Keratinocyte (primary cell): Measurements from ENCODE around the gene ZSCAN30. TPM values are rescaled to one million over a fixed set of nuclear protein-coding genes. Genes with fewer than 3 reads are reported as not detected.
A peak's percentile ranks its signal among the peaks of the same experiment; 100 is the strongest.

Experiments used
- DNase-seq: peaks from one replicate; pipeline ENCODE4 v3.0.0-alpha.2; 2011; ENCODE audit warnings: low read depth, missing footprints, low spot score
- FAIRE-seq: peaks from 2 replicates; lab custom pipeline; 2011; peaks lifted over from hg19 to GRCh38; lab: Jason Lieb, UNC
- H2AFZ ChIP-seq: 2 replicates; pipeline ENCODE4 v1.6.0; 2012; ENCODE audit warnings: low read length, control low read depth, inconsistent platforms; ENCODE audit not compliant: control insufficient read depth
- H3K27ac ChIP-seq: 2 replicates; pipeline ENCODE4 v1.5.1; 2011; ENCODE audit warnings: low read length; ENCODE audit not compliant: control insufficient read depth, insufficient read depth
- H3K27me3 ChIP-seq: 3 replicates; pipeline ENCODE4 v1.6.0; 2011; ENCODE audit warnings: low read length; ENCODE audit not compliant: control insufficient read depth, insufficient read depth; ENCODE audit errors: extremely low read depth
- H3K36me3 ChIP-seq, 2 experiments: 2 replicates in 1 of 2; 3 replicates in 1 of 2; pipeline ENCODE4 v1.5.1; 2011; ENCODE audit warnings: low read length in 2 of 2, mild to moderate bottlenecking in 1 of 2; ENCODE audit not compliant: control insufficient read depth in 2 of 2, insufficient read depth in 2 of 2; ENCODE audit errors: extremely low read depth in 1 of 2
- H3K4me1 ChIP-seq: 3 replicates; pipeline ENCODE4 v1.5.1; 2011; ENCODE audit warnings: low read length; ENCODE audit not compliant: control insufficient read depth, insufficient read depth; ENCODE audit errors: extremely low read depth
- H3K4me2 ChIP-seq: 3 replicates; pipeline ENCODE4 v1.6.0; 2011; ENCODE audit warnings: low read depth, low read length; ENCODE audit not compliant: control insufficient read depth, insufficient read depth; ENCODE audit errors: extremely low read depth
- H3K4me3 ChIP-seq, 3 experiments: fragments of 200-600 bp in 1 of 3; sonication (generic) in 1 of 3; 2 replicates in 2 of 3; 3 replicates in 1 of 3; pipeline ENCODE4 v1.5.1; 2011 to 2016; ENCODE audit warnings: low read length in 3 of 3, mild to moderate bottlenecking in 3 of 3, control low read depth in 2 of 3, inconsistent platforms in 1 of 3, low read depth in 1 of 3, mixed read lengths in 1 of 3, mixed run types in 1 of 3, moderate library complexity in 1 of 3; ENCODE audit not compliant: control insufficient read depth in 2 of 3, insufficient read depth in 2 of 3; ENCODE audit errors: extremely low read depth in 1 of 3
- H3K79me2 ChIP-seq: 2 replicates; pipeline ENCODE4 v1.6.0; 2012; ENCODE audit warnings: low read length; ENCODE audit not compliant: control insufficient read depth, insufficient read depth
- H3K9ac ChIP-seq: 3 replicates; pipeline ENCODE4 v1.6.0; 2011; ENCODE audit warnings: low read length; ENCODE audit not compliant: control insufficient read depth, insufficient read depth; ENCODE audit errors: extremely low read depth
- H3K9me1 ChIP-seq: 3 replicates; pipeline ENCODE4 v1.6.0; 2011; ENCODE audit warnings: low read length; ENCODE audit not compliant: control insufficient read depth, insufficient read depth; ENCODE audit errors: extremely low read depth
- H3K9me3 ChIP-seq: 2 replicates; pipeline ENCODE4 v1.5.1; 2012; ENCODE audit warnings: low read depth, low read length; ENCODE audit not compliant: control insufficient read depth
- H4K20me1 ChIP-seq: 3 replicates; pipeline ENCODE4 v1.6.0; 2011; ENCODE audit warnings: low read length; ENCODE audit not compliant: control insufficient read depth, insufficient read depth; ENCODE audit errors: extremely low read depth
- CTCF ChIP-seq, 3 experiments: IDR thresholded peaks in 1 of 3; conservative IDR thresholded peaks in 1 of 3; optimal IDR thresholded peaks in 1 of 3; 2 replicates in 2 of 3; 3 replicates in 1 of 3; pipeline versions ENCODE3 to v1.5.1; 2011; ENCODE audit warnings: low read length in 3 of 3, mild to moderate bottlenecking in 3 of 3, moderate library complexity in 2 of 3, control low read depth in 1 of 3, inconsistent platforms in 1 of 3; ENCODE audit not compliant: insufficient read depth in 2 of 3; ENCODE audit errors: extremely low read depth in 1 of 3
- EZH2 ChIP-seq: IDR thresholded peaks from one replicate; pipeline ENCODE4 v1.6.1; 2012; ENCODE audit warnings: inconsistent platforms, mild to moderate bottlenecking, low read length, moderate library complexity
- dilution Hi-C: fragments of 300-500 bp; cut with MboI; formaldehyde crosslinking; loops from one replicate; pipeline ENCODE4 v1.7.0; 2020; ENCODE audit warnings: low sequenced_read_pairs; ENCODE audit not compliant: extremely low pct_ligation_motif_present
- polyA plus RNA-seq, 5 experiments: library from polyadenylated mRNA; depleted of rRNA in 3 of 5; stranded (reverse) in 3 of 5; stranded (forward) in 1 of 5; unstranded in 1 of 5; fragments of >200 nt; gene quantifications; 1 replicate in 1 of 5; 2 replicates in 3 of 5; 3 replicates in 1 of 5; pipeline versions ENCODE4 v1.2.1 to v1.2.3, GENCODE V29; 2011 to 2012; ENCODE audit warnings: missing spikeins in 2 of 5, low read depth in 1 of 5, low replicate concordance in 1 of 5

ZSCAN30 gene
- polyA plus RNA-seq, 1 donor (not counting 4 experiments of a cell fraction or from before 2014, with no cell fraction given): 13.6 TPM

- Histone ChIP-seq H3K4me2 (peak overlapping the region; percentile 84), H3K9me3 (peaks cover 21% of the 10 kb centered on the region), H3K27me3 (no peaks in the 10 kb centered on the region), H4K20me1 (no peaks in the 10 kb centered on the region), H3K79me2 (peaks cover 7% of the 10 kb centered on the region), H3K36me3 (peaks cover 27 to 40% of the 10 kb centered on the region in 2 experiments), H3K4me3 (peak overlapping the region; percentile 70 to 83 (median 71)), H2AFZ (peak overlapping the region; percentile 62), H3K4me1 (peaks cover 4% of the 10 kb centered on the region), H3K9me1 (no peaks in the 10 kb centered on the region), H3K27ac (peak overlapping the region; percentile 86), H3K9ac (peak overlapping the region; percentile 83)
- DNase-seq (no peak), FAIRE-seq (peak; percentile 74)
- TF ChIP-seq EZH2: no peak
- TF ChIP-seq CTCF (optimal IDR thresholded peaks at IDR 0.05 in 1 of 3, IDR thresholded peaks at IDR 0.05 in 1 of 3, conservative IDR thresholded peaks at IDR 0.05 in 1 of 3; ENCODE audit: extremely low read depth in 1 of 3, insufficient read depth in 2 of 3, low read length in 3 of 3): no peak
- dilution Hi-C loops: no loop called here
Observed at GRCh38 chr18:35241448-35241804, 48.6 kb downstream of the ZSCAN30 start.

GRCh38 chr18:35240664-35241447 is 49.2 kb downstream of the ZSCAN30 start, which contains the start of gene ZNF397:
Gene ZNF397, plus strand, starts transcription at chr18:35241034. Its CDS starts 1,437 bp downstream, at chr18:35242471.
- peak within 1 kb of the TSS; percentile 94 for H2AFZ ChIP-seq
- H3K4me1 ChIP-seq: peaks cover 4% of the 10 kb centered on the region
- TF ChIP-seq EZH2 (no peak), CTCF (optimal IDR thresholded peaks at IDR 0.05 in 1 of 3, IDR thresholded peaks at IDR 0.05 in 1 of 3, conservative IDR thresholded peaks at IDR 0.05 in 1 of 3; ENCODE audit: extremely low read depth in 1 of 3, insufficient read depth in 2 of 3, low read length in 3 of 3) (no peak)
- peak within 1 kb of the TSS; percentile 70 to 83 (median 71) for H3K4me3 ChIP-seq
- peaks cover 21% of the 10 kb centered on the region for H3K9me3 ChIP-seq
- H3K4me2 ChIP-seq: peak within 1 kb of the TSS; percentile 84
- DNase-seq (peak; percentile 41), FAIRE-seq (no peak)
- no peaks in the 10 kb centered on the region for H3K9me1 ChIP-seq
- H3K27me3 ChIP-seq: no peaks in the 10 kb centered on the region
- no peaks in the 10 kb centered on the region for H4K20me1 ChIP-seq
- dilution Hi-C loops: no loop called here
- peak within 1 kb of the TSS; percentile 83 for H3K9ac ChIP-seq
- H3K27ac ChIP-seq: peak within 1 kb of the TSS; percentile 86
- peaks cover 24 to 35% of the 10 kb centered on the region in 2 experiments for H3K36me3 ChIP-seq
- H3K79me2 ChIP-seq: peaks cover 7% of the 10 kb centered on the region
